ENCODE results near the gene DBNDD1.
"Not testable (repeated sequence)": the region's sequence is repeated elsewhere in the genome, so short reads cannot be mapped to it uniquely, and the experiment has no call there.

Gene DBNDD1

DNA sequence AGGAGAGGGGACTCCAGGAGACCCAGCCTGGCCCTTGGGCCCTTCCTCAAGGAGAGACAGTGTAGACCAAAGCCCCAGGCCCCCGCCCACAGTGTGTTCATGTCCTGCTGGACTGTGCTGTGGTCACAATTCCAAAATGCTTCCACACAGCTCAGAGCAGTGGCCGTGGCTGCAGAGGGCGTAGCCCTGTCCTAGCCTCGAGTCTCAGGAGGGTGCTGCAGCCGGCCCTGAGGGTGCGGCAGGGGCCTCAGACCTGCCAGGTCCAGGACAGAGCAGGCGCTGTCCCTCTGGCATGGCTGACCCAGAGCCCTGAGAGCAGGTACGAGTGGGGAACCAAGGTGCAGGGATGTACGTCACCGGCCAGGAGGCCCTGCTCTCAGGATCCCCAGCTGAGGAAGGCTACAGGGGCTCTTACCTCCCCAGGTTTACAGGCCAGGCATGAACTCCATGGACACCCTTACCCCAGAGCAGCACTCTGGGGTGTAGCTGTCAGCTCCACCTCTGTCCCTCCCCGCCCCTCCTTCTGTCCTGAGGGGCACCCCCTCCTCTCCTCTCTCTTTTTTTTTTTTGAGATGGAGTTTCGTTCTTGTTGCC, 7.3 kb downstream of the DBNDD1 start:
- no peak for DNase-seq (ENCODE audit: low spot score)

DNA sequence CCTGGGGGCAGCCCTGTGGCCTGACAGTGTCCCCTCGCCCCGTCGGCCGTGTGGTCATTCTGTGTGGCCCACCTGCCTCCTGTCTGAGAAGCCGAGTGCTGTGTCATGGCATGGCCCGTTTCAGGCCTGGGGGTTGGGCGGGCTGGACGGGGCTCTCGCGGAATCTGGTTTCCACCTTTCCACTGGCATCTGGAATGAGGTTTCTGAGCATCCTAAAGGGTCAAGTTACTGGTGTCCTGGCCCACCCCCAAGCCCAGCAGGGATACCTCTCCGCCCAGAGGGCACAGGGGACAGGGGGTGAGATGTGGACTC, 7.8 kb downstream of the DBNDD1 start:
- DNase-seq (ENCODE audit: low spot score): no peak

DNA sequence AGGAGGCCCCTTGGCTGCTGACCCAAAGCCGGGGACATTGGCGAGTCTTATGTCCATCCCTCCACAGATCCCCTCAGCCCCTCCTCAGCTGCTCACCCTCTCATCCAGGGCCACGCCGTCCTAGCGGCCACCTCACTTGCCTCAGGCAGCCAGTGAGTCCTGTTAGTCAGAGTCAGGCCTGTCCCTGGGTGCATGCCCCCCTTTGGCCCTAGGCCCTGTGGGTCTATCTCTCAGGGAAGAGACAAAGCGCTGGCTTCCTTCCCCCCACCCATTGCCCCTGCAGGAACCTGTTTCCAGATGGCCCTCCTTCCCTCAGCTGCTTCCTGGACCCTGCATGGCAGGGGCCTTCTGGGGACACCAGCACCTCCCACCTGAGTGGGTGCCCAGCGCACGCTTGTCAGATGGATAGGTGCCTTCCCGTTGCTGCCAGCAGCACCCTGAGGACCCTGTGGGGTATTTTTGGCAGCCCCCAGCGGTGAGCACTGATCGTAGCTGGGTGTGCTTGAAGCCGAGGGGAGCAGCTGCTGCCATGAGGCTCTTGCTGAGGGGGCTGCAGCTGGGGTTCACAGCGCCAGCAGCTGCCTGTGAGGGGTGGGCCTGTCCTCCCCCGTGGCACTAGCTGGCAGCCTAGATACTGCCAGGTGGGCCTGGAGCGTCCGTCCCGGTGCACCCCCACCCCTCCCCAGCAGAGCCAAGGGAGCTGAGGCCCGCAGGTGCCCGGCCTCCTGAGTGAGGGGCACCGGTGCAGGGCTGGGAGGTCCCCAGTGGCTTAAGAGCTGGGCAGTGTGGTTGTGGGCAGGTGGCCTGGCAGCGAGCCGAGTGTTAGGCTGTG, 8.4 kb downstream of the DBNDD1 start:
- DNase-seq (ENCODE audit: low spot score): no peak

DNA sequence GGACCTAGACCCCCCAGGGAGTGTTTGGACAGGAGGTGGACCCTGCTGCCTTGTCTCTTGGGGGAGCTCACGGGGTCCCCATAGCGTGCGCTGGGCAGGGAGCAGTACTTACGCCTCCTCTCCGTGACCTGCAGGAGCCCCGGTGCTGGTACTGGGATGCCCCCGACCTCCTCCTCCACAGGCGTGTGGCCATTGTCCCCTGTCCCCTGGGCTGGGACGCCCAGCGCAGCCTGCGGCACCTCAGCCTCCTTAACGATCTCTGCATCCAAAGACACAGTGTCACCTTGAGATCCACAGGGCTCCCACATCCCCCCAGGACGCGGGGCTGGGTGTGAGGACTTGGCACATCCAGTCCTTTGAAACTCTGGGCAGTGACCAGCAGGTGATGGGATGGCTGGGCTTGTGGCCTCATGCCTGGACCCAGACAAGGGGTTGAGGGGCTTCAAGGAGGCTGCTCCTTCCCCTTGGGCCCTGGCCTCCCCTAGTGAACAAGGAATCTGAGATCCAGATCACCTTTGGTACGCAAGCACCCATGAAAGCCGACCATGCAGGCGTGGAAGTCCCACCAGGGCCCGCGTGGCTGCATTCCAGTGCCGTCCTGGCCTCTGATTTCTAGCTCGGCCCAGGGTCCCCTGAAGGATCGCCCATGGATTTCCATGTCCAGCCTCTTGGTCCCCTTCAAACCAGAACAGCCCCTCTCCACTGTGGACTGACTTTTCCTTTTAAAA, 9.9 kb downstream of the DBNDD1 start:
- no peak for DNase-seq (ENCODE audit: low spot score)

DNA sequence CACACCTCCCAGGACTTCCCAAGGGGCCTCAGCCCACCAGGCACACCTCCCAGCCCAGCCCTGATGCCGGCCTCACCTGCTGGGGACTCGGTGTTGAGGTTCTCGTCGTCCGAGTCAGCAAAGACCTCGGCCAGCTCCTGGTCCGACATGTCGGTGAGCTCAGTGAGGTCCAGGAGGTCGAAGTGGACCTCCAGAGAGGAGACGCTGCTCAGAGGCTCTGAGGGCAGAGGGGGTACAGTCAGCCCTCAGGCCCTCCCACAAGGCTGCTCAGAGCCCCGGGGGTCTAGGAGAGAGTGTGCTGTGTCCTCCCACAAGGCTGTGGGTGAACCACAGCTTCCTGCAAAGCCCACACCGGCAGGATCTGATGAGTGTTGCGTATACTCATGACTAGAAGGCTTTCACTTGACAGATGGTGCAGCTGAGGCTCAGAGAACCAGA, 10.5 kb downstream of the DBNDD1 start:
- DNase-seq (ENCODE audit: low spot score): no peak

DNA sequence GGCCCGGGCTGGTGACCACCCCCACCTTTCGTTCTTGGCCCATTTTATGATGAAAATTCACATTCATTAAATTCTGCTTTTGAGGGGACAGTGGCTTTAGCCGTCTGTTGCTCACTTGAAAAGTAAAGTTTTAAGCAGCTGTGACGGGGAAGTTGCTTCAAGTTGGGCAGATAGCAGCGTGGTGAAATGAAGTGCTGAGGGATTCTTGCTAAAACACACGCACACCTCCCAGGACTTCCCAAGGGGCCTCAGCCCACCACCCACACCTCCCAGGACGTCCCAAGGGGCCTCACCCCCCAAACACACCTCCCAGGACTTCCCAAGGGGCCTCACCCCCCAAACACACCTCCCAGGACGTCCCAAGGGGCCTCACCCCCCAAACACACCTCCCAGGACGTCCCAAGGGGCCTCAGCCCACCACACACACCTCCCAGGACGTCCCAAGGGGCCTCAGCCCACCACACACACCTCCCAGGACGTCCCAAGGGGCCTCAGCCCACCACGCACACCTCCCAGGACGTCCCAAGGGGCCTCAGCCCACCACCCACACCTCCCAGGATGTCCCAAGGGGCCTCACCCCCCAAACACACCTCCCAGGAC, 11.5 kb downstream of the DBNDD1 start:
- not testable (repeated sequence) for DNase-seq (ENCODE audit: low spot score)

DNA sequence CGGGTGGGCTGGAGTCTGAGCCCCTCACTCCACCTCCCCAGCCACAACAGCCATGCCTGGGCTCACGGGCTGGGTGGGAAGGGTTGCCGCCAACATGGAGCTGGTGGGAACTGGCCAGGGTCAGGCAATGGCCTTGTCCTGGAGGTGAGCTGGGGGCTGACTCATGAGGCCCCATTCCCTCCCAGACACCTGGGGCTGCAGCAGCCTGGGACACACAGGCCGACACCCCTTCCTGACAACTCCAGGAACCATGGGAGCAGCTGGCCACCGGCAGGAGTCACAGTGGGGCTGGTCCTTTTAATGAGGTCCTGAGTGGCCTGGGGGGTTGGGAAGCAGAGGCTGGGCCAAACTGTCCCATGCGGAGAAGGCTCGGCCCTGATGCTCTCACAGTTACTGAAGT, 12.2 kb downstream of the DBNDD1 start:
- DNase-seq (ENCODE audit: low spot score): no peak

DNA sequence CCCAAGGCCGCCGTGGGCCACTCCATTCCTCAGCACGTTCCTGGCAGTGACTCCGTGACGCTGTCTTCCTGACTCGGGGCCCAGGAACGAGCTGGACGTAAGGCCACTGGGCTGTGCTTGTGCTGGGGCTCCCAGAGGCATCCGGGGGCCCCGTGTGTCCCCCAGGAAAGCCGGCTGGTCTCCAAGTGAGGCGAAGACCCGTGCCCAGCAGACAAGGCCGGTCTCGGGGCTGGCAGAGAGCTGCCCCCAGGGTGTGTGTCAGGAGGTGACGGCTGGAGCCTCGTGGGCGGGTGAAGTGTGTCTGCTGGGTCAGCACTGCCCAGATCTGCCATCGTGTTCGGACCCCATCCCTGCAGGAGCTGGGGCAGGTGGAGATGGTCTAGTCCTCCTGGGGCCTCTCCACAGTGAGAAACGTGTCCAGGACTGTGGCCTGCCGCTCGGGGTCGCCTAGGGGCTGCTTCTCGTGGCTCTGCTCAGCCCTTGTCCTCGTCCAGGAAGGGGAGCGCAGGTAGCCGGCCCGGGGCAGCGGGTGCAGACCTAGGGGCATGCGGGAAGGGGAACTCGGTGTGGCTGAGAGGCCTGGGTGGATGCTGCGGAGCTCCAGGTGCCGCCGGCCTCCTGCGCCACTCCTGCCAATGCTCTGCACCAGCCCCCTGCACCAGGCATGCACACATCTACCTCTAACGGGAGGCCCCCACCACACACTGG, 13.1 kb downstream of the DBNDD1 start:
- no peak for DNase-seq (ENCODE audit: low spot score)

DNA sequence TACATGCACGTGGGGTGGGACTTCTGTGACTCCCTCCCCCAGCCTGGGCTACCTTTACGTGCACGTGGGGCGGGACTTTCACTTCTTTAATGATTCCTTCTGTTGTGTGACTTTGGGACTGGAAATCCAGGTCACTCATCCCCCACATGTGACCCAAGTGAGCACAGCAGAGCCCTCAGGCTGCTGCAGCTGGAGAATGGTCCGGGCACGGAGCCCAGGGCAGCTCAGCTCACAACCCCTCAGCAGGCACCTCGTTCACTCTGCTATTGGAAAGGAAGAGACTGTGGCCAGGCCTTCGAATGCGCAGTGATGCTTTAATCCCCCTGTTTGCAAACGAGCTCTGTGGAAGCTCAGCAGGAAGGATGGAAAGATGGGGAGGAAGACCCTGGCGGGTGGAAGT, 14.7 kb downstream of the DBNDD1 start:
- DNase-seq (ENCODE audit: low spot score): no peak

DNA sequence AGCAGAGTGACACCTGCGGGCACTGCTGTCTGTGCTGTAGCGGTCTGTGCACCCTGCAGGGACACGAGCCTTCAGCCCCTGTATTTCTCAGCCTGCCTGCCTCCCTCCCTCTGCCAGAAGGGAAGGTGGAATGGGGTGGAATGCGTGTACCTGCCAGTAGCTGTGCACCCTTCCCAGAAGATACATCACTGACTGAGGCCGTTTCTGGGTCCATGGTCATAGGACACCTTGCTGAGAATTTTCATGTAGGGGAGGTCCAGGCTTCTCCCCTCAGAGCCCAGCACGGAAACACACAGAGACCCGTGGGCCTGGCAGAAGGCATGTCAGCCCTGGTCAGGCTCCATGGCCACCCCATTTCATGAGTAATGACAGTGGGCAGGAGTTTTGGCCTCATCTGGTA, 16.5 kb downstream of the DBNDD1 start:
- DNase-seq (ENCODE audit: low spot score): no peak

DNA sequence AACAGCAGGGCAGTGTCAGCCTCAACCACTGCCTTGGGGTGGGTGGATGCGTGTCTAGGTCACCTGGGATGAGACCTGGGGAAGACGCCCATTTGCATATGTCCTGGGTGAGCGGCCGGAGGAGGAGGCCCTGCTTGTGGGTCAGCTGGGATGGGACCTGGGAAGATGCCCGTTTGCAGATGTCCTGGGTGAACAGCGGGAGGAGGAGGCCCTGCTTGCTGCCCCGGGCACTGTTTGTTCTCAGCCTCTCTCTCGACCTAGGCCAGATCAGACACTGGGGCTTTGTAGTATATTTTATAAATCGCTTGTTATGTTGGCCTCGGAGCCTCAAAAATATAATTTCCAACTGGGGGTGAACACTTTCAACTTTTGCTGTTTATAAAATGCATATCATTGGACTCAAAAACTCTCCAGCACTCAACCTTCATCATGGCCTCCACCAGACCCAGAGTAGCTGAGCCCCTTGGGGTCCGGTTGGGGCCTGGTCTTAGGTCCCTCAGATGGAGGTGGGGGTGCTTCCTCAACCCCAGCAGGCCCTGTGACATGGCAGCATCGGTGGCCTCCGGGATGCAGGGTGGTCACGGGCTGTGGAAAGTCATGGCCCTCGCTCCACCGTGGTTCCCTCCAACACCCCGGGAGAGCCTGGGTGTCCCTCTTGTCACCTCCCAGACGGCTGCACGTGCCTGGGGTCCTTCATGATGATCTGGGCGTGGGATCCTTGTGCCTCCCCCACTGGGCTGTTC, 17.3 kb downstream of the DBNDD1 start:
- no peak for DNase-seq (ENCODE audit: low spot score)

DNA sequence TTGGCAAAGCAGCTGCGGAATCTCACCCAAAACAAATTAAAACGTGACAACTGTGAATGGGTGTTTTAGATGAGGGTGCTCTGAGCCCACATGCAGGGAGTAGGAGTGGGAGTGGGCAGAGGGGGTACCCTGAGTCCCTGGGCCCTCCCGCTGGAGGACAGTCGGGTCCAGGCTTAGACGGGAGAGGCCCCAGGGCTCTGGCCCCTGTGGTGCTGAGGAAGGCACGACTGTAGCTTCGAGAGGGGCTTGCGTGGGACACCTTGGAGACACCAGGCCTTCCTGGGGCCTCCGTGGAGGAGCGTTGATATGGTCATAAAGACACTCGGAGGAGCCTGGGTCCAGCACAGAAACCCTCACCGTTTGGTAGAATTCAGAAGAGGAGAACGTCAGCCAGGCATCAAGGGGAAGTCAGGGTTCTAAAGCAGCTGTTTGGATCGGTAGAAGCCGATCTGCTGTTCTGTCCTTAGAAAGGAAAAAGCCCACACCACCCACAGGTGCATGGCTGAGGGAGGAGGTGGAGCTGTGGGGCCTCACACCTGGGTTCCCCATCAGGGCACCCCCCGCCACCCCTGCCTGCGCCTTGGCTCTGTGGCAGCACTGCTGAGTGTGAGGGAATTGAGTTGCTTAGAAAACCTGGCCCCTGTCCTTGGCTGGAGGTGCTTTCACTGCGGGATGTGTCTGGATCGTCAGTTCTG, 18.4 kb downstream of the DBNDD1 start:
- no peak for DNase-seq (ENCODE audit: low spot score)

DNA sequence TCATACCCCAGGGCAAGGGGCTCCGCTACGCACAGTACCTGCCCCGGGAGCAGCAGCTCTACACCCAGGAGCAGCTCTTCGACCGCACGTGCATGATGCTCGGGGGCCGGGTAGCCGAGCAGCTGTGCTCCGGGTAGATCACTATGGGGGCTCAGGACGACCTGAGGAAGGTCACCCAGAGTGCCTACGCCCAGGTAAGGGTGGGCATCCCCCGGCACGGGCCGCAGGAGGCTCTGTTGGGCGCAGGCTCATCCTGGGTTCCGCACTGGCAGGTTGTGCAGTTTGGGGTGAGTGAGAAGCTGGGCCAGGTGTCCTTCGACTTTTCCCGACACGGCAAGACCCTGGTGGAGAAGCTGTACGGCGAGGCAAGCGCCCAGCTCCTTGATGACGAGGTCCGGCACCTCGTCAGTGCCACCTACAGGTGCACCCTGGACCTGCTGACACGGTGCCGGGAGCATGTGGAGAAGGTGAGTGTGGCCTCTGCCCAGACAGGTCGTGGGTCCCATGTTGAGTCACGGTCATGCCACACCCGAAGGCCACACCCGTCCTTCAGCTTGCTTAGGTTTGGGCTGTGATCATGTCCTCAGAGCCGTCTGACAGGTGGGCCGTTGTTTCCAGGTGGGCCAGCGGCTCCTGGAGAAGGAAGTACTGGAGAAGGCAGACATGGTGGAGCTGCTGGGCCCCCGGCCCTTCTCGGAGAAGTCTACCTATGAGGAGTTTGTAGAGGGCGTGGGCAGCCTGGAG, 19.3 kb downstream of the DBNDD1 start:
- peak; percentile 36 for DNase-seq (ENCODE audit: low spot score)

DNA sequence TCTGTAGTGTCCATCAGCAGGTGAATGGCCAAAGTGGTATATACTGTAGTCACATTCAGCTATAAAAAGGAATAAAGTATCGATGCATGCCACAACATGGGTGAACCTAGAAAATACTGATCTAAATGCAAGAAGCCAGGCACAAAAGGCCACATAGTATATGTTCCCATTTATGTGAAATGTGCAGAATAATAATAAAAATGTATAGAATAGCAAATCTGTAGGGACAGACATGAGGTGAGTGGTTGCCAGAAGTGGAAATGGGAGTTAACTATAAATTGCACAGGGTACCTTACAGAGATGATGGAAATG, 23.1 kb downstream of the DBNDD1 start:
- no peak for DNase-seq (ENCODE audit: low spot score)

DNA sequence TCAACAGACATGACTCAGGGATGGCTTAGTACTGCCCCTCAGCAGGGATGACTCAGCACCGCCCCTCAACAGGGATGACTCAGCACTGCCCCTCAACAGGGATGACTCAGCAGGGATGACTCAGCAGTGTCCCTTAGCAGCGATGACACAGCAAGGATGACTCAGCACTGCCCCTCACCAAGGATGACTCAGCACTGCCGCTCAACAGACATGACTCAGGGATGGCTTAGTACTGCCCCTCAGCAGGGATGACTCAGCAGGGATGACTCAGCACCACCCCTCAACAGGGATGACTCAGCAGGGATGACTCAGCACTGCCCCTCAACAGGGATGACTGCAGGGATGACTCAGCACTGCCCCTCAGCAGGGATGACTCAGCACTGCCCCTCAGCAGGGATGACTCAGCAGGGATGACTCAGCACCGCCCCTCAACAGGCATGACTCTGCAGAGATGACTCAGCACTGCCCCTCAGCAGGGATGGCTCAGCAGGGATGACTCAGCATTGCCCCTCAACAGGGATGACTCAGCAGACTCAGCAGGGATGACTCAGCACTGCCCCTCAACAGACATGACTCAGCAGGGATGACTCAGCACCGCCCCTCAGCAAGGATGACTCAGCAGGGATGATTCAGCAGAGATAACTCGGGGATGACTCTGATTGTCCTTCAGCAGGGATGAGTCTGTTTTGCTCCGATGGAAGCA, 23.6 kb downstream of the DBNDD1 start:
- DNase-seq (ENCODE audit: low spot score): peak; percentile 64

DNA sequence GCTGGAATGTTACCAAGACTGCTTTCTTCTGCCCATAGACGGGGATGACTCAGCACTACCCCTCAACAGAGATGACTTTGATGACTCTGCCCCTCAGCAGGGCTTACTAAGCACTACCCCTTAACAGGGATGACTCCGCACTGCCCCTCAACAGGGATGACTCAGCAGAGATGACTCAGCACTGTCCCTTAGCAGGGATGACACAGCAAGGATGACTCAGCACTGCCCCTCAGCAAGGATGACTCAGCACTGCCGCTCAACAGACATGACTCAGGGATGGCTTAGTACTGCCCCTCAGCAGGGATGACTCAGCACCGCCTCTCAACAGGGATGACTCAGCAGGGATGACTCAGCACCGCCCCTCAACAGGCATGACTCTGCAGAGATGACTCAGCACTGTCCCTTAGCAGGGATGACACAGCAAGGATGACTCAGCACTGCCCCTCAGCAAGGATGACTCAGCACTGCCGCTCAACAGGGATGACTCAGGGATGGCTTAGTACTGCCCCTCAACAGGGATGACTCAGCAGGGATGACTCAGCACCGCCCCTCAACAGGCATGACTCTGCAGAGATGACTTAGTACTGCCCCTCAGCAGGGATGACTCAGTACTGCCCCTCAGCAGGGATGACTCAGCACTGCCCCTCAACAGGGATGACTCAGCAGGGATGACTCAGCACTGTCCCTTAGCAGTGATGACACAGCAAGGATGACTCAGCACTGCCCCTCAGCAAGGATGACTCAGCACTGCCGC, 24.4 kb downstream of the DBNDD1 start:
- DNase-seq (ENCODE audit: low spot score): peak; percentile 48

DNA sequence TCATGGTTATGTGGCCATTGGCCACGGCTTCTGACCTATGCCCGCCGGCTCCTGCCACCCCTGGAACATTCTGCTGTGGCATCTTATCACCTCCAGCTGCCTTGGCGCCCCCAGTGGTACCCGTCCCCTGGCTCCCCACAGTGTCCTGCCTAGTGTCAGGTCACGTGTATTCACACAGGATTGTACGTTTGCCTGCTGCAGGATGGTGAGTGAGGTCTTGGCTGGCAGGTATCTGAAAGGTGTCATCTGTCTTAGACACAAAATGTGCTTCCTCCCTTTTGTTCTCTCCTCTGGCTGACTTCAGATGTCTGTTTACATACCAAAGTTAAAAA, 24.9 kb downstream of the DBNDD1 start:
- no peak for DNase-seq (ENCODE audit: low spot score)

DNA sequence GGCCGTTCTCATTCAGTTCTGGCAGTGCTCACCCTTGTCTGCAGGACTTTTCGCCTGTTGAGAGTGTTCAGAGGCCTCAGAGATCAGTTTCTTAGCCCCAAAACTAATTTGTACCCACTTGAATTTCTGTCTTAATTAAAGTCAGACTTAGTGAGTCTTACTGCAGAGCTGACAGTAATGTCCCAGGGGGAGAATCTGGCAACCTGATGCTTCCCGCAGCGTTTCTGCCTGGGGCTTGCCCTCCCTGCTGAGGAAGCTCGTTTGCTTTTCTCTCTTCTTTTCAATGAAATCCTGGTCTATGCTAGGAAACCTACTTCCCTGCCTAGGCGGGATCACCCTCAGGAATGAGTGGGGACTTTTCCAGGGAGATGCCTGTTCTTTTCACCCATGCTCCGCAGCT, 25.3 kb downstream of the DBNDD1 start:
- DNase-seq (ENCODE audit: low spot score): no peak

DNA sequence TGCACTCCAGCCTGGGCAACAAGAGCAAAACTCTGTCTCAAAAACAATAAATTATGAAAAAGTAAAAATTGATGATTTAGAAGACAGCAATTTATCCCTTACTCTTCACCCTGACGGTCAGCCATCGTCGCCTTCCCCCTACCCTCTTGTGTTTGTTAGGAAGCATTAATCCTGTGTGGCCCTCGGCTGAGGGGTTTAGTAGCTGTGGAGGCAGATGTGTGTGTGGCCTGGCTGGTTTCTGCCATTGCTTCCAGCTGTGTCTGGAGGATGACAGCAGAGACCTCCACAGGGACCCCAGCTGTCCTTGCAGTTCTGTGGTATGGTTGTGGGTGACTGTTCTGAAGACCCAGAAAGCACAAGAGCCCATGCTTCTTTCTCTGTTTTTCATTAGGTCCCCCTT, 25.9 kb downstream of the DBNDD1 start:
- DNase-seq (ENCODE audit: low spot score): no peak

Data from LoVo (cell line).